Psoas muscle (tissue), 8 donors: ENCODE data around the gene HS2ST1. TPM values are rescaled to one million over a fixed set of nuclear protein-coding genes. Genes with fewer than 3 reads are reported as not detected.
A peak's percentile ranks its signal among the peaks of the same experiment; 100 is the strongest.

Experiments used
- ATAC-seq, 4 donors: fragments of 200-7000 bp; cut with Tn5 transposase; one replicate each; pipeline ENCODE4 v1.9.1; 2020; ENCODE audit warnings: moderate library complexity in 3 of 4, mild to moderate bottlenecking in 2 of 4
- DNase-seq, 2 donors: peaks; one replicate each; pipeline ENCODE4 v3.0.0-alpha.2; 2020
- H3K27ac ChIP-seq: fragments of 200-600 bp; one replicate; pipeline ENCODE4 v1.8.0; 2022
- H3K27me3 ChIP-seq, 3 donors: fragments of 200-600 bp in 1 of 3; one replicate each; pipeline versions ENCODE4 v1.6.1 to v1.8.0; 2013 to 2022; ENCODE audit warnings: low read length in 2 of 3, mild to moderate bottlenecking in 2 of 3, moderate library complexity in 1 of 3; ENCODE audit not compliant: insufficient read depth in 3 of 3
- H3K36me3 ChIP-seq, 2 donors: fragments of 200-600 bp in 1 of 2; one replicate each; pipeline versions ENCODE4 v1.6.1 to v1.8.0; 2013 to 2022; ENCODE audit warnings: low read depth in 1 of 2, mild to moderate bottlenecking in 1 of 2, moderate library complexity in 1 of 2; ENCODE audit not compliant: insufficient read depth in 1 of 2
- H3K4me1 ChIP-seq: fragments of 200-600 bp; one replicate; pipeline ENCODE4 v1.8.0; 2022
- H3K4me3 ChIP-seq: fragments of 200-600 bp; one replicate; pipeline ENCODE4 v1.8.0; 2022; ENCODE audit warnings: mild to moderate bottlenecking
- H3K9me3 ChIP-seq: fragments of 200-600 bp; one replicate; pipeline ENCODE4 v1.8.0; 2022
- WGBS, 3 donors: extraction: QIAGEN DNeasy Blood & Tissue Kit; methylation state at CpG; one replicate each; pipeline versions ENCODE4 v1.1.6 to v1.1.7; 2013; 5-methylcytosine and 5-hydroxymethylcytosine counted together
- intact Hi-C, 2 donors: fragments of 100-400 bp; cut with DNase I; formaldehyde crosslinking; loops; one replicate each; pipeline versions ENCODE4 v1.11.0 to v1.14.2; 2022
- polyA plus RNA-seq, 3 donors: library from polyadenylated mRNA; stranded (reverse); fragments of 200-250 nt; gene quantifications; one replicate each; pipeline ENCODE4 v1.2.3, GENCODE V29; 2013
- total RNA-seq, 4 donors: library from RNA; stranded (reverse); fragmentation: NEBNext Ultra II Directional in 2 of 4; extraction: Animal tissue kit (Norgen Biotek cat#: 25700) in 2 of 4; gene quantifications; one replicate each; pipeline versions ENCODE4 v1.2.1 to v1.2.4, GENCODE V29; 2021 to 2023
- TF ChIP-seq, protein P1 (sequence below): fragments of 200-600 bp; IDR thresholded peaks from one replicate; pipeline ENCODE4 v1.8.0; 2022; ENCODE audit warnings: antibody characterized with exemption
- donor health status: healthy with polysubstance abuse.
- donor health status: DM: no; HTN: no; CAD: no; lungs with moderate emphysema.
- donor health status: Bipolar disorder and iron deficiency.
- donor health status: healthy.
- donor health status: DM: yes; HTN: yes; CAD: no.
- donor health status: DM: no; HTN: no; CAD: no.
- donor health status: DM: no; HTN: no; CAD: no.
- donor health status: DM: yes; HTN: yes; CAD: no.

The HS2ST1 gene
- total and polyA plus RNA-seq, 7 donors, result 3.3 to 12.0 (median 8.1) TPM

DNA sequence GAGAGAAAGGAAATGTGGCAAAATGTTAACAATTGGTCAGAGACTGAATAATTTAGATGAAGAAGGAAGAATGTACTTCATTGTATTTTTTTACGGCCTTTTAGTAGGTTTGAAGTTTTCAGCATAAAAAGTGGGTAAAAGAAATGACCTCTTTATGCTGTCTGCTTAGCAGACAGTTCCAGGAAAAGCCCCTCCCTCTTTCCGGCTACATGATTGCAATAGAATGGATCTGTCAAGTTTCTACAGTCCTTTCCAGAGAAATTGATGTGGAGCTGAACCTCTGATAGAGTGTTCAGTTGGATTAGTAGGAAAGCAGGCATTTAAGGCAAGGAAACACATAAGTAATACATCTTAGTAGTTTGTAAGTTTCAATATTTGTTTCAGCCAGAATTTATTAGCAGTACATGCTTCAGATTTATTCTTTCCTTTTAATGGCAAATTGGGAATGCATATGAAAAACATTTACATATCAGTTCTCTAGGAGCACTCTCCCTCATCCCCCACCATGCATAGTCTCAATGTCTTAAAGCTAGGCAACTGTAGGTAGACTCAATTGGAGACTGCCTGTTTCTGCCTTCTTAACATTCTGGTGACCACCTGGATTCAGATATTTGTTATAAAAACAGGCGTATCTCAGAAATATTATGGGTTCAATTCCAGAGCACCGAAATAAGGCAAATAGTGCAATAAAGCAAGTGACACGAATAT lies 36.4 kb downstream of the HS2ST1 start:
- Histone ChIP-seq H3K36me3 (no peaks in the 10 kb centered on the region), H3K4me1 (peaks cover 6% of the 10 kb centered on the region), H3K27me3 (no peaks in the 10 kb centered on the region), H3K27ac (no peak overlapping the region), H3K9me3 (no peaks in the 10 kb centered on the region), H3K4me3 (no peak overlapping the region)
- ATAC-seq (no peak), DNase-seq (no peak)
- intact Hi-C loops, result no loop called here
- 91 to 93% (median 92%) methylated on average over 5 of the region's 5 CpGs for WGBS, 3 donors
- TF ChIP-seq, protein P1, sequence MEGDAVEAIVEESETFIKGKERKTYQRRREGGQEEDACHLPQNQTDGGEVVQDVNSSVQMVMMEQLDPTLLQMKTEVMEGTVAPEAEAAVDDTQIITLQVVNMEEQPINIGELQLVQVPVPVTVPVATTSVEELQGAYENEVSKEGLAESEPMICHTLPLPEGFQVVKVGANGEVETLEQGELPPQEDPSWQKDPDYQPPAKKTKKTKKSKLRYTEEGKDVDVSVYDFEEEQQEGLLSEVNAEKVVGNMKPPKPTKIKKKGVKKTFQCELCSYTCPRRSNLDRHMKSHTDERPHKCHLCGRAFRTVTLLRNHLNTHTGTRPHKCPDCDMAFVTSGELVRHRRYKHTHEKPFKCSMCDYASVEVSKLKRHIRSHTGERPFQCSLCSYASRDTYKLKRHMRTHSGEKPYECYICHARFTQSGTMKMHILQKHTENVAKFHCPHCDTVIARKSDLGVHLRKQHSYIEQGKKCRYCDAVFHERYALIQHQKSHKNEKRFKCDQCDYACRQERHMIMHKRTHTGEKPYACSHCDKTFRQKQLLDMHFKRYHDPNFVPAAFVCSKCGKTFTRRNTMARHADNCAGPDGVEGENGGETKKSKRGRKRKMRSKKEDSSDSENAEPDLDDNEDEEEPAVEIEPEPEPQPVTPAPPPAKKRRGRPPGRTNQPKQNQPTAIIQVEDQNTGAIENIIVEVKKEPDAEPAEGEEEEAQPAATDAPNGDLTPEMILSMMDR, result no peak

DNA sequence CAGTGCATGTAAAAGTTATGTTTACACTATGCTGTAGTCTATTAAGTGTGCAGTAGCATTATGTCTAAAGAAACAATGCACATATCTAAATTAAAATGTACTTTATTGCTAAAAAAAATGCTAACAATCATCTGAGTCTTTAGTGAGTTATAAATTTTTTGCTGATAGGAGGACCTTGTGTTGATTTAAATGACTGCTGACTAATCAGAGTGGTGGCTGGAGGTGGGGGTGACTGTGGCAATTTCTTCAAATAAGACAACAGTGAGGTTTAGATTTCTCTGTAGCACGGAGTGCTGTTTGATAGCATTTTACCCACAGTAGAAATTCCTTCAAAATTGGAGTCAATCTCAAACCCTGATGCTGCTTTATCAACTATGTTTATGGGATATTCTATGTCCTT lies 37.0 kb downstream of the HS2ST1 start:
- no peaks in the 10 kb centered on the region for H3K36me3 ChIP-seq
- DNase-seq (no peak), ATAC-seq (no peak)
- intact Hi-C loops, result no loop called here
- H3K9me3 ChIP-seq, result no peaks in the 10 kb centered on the region
- no peak overlapping the region for H3K27ac ChIP-seq
- H3K27me3 ChIP-seq, result no peaks in the 10 kb centered on the region
- H3K4me3 ChIP-seq, result no peak overlapping the region
- WGBS, 3 donors, result 88 to 91% (median 89%) methylated on average over 1 of the region's 1 CpG
- H3K4me1 ChIP-seq, result peaks cover 6% of the 10 kb centered on the region
- TF ChIP-seq, protein P1, result no peak

DNA sequence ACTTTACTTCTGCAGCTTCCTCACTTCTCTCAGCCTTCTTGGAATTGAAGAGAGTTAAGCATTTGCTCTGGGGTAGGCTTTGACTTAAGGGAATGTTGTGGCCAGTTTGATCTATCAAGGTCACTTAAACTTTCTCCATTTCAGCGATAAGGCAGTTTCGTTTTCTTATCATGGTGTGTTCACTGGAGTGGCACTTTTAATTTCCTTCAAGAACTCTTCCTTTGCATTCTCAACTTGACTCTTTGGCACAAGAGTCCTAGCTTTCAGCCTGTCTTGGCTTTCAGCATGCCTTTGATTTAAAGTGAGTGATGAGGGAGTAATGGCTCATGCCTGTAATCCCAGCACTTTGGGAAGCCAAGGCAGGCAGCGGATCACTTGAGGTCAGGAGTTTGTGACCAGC lies 38.7 kb downstream of the HS2ST1 start:
- 47 to 78% (median 48%) methylated on average over 3 of the region's 3 CpGs for WGBS, 3 donors
- Histone ChIP-seq H3K27ac (no peak overlapping the region), H3K9me3 (no peaks in the 10 kb centered on the region), H3K4me1 (peaks cover 2% of the 10 kb centered on the region), H3K4me3 (peak overlapping the region; percentile 11), H3K27me3 (no peaks in the 10 kb centered on the region), H3K36me3 (no peaks in the 10 kb centered on the region)
- ATAC-seq, result peak in 3 of 4 donors; percentile 61 to 77 (median 76)
- intact Hi-C loops, result no loop called here
- TF ChIP-seq, protein P1, result no peak
- DNase-seq, result no peak

DNA sequence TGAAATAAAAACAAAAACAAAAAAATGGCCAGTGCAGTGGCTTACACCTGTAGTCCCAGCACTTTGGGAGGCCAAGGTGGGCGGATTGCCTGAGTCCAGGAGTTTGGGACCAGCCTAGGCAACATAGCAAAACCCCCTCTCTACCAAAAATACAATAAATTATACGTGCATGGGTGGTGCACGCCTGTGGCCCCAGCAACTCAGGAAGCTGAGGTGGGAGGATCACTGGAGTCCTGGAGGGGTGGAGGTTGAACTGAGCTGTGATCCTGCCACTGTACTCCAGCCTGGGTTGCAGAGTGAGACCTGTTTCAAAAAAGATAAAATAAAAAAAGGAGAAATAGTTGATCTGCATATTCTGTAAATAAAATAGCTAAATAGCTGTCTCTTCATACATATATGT lies 41.2 kb downstream of the HS2ST1 start:
- Histone ChIP-seq H3K36me3 (no peaks in the 10 kb centered on the region), H3K27ac (no peak overlapping the region), H3K4me1 (no peaks in the 10 kb centered on the region), H3K27me3 (no peaks in the 10 kb centered on the region), H3K9me3 (no peaks in the 10 kb centered on the region), H3K4me3 (no peak overlapping the region)
- ATAC-seq (no peak), DNase-seq (no peak)
- intact Hi-C loops, result loop anchor here in 1 of 2 donors (5.0 kb wide), 1 partner anchor 38 kb away; no protein-coding TSS in a partner anchor
- TF ChIP-seq, protein P1, result no peak
- WGBS, 3 donors, result 86 to 88% (median 86%) methylated on average over 3 of the region's 3 CpGs

DNA sequence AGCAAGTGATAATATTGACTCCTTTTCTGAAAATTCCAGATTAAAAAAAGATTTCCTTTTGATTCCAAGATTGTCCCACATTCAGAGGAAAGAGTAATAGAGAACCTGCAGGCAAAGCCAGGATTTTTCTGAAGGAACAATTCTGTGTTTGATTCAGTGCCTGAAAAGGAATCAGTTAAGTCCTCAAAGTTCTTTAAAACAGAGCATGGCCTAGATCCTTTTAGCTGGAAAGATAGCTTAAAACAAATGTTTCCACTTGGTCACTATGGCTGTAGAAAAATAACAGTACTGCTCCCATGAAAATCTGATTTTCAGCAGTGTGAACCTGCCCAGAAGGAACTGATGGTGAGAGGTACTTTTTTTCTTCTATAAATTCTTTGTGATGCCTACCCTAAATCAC lies 41.8 kb downstream of the HS2ST1 start:
- no peaks in the 10 kb centered on the region for H3K4me1 ChIP-seq
- H3K4me3 ChIP-seq, result no peak overlapping the region
- H3K27me3 ChIP-seq, result no peaks in the 10 kb centered on the region
- no peaks in the 10 kb centered on the region for H3K9me3 ChIP-seq
- ATAC-seq (no peak), DNase-seq (no peak)
- no peaks in the 10 kb centered on the region for H3K36me3 ChIP-seq
- intact Hi-C loops, result loop anchor here in 1 of 2 donors (5.0 kb wide), 1 partner anchor 39 kb away; no protein-coding TSS in a partner anchor
- TF ChIP-seq, protein P1, result no peak
- no peak overlapping the region for H3K27ac ChIP-seq
